ENCODE measurements around the gene FER. TPM values are rescaled to one million over a fixed set of nuclear protein-coding genes. Genes with fewer than 3 reads are reported as not detected.

Gene FER
- total RNA-seq, 2 experiments from 2014 or later = 9.4 to 10.0 TPM

DNA sequence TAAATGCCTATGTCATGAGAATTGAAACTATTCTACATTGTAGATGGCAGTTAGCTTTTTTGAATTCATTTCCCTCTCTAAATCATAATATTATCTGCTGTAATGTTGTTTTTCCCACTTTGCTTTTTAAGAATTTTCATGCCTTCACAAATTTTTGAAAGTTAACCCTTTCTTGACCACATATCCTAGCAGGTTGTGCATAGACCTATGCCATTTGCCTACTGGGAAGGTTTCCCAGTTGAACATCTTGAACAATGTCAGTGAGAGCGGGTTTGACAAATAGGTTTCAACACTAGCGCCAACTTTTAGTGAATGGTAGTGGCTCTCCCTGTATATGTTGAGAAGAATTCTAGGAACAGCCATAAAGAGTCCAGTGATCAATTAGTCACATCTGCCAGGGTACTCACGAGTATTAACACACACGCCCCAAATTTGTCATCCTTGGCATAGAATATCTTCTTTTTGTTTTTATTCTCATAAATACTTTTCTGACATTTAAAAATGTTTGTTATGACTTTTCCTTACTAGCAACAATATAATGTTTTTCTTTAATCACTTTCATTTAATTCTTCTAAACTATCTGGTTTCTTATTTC is 354.5 kb downstream of the FER start:
- H4K20me1 ChIP-seq (ENCODE audit: insufficient read depth, low read length) = no peaks in the 10 kb centered on the region
- H3K79me2 ChIP-seq (ENCODE audit: insufficient read depth, low read depth, low read length) = no peaks in the 10 kb centered on the region
- H3K27ac ChIP-seq (ENCODE audit: low read depth, low read length, poor library complexity, severe bottlenecking) = no peak overlapping the region
- H3K4me2 ChIP-seq (ENCODE audit: low read length) = no peak overlapping the region
- POLR2A ChIA-PET = no interaction called here
- H3K4me1 ChIP-seq (ENCODE audit: insufficient read depth, low read length, poor library complexity, severe bottlenecking) = no peaks in the 10 kb centered on the region
- TF ChIP-seq EZH2phosphoT487 (IDR thresholded peaks at IDR 0.05; ENCODE audit: borderline replicate concordance, low read depth, low read length) = no peak
- TF ChIP-seq CTCF (conservative IDR thresholded peaks at IDR 0.05; ENCODE audit: low read length) = no peak
- H3K9me2 ChIP-seq (ENCODE audit: insufficient read depth, low read length) = no peaks in the 10 kb centered on the region
- no peak for DNase-seq (ENCODE audit: low spot score)
- CTCF ChIA-PET (ENCODE audit: unreplicated experiment) = no interaction called here
- no TSS peak for BruUV-seq (replicated peaks)
- no peaks in the 10 kb centered on the region for H3K36me3 ChIP-seq (ENCODE audit: insufficient read depth, low read length)
- H3K9me3 ChIP-seq (ENCODE audit: low read length) = no peaks in the 10 kb centered on the region
- no peak overlapping the region for H3K4me3 ChIP-seq (ENCODE audit: low read depth, low read length, poor library complexity, severe bottlenecking)
- intact Hi-C loops (cut with micrococcal nuclease; ENCODE audit: unreplicated experiment) = no loop called here
- no peak overlapping the region for H2AFZ ChIP-seq (ENCODE audit: low read length)

- Histone ChIP-seq H3K79me2 (ENCODE audit: insufficient read depth, low read depth, low read length) (no peaks in the 10 kb centered on the region), H4K20me1 (ENCODE audit: insufficient read depth, low read length) (no peaks in the 10 kb centered on the region), H3K4me3 (ENCODE audit: low read depth, low read length, poor library complexity, severe bottlenecking) (no peak overlapping the region), H3K36me3 (ENCODE audit: insufficient read depth, low read length) (no peaks in the 10 kb centered on the region), H3K4me2 (ENCODE audit: low read length) (no peak overlapping the region), H3K27ac (ENCODE audit: low read depth, low read length, poor library complexity, severe bottlenecking) (no peak overlapping the region), H3K4me1 (ENCODE audit: insufficient read depth, low read length, poor library complexity, severe bottlenecking) (no peaks in the 10 kb centered on the region), H3K9me3 (ENCODE audit: low read length) (no peaks in the 10 kb centered on the region), H3K9me2 (ENCODE audit: insufficient read depth, low read length) (no peaks in the 10 kb centered on the region), H2AFZ (ENCODE audit: low read length) (no peak overlapping the region)
- TF ChIP-seq CTCF (conservative IDR thresholded peaks at IDR 0.05; ENCODE audit: low read length) (no peak), EZH2phosphoT487 (IDR thresholded peaks at IDR 0.05; ENCODE audit: borderline replicate concordance, low read depth, low read length) (no peak)
- no peak for DNase-seq (ENCODE audit: low spot score)
- ChIA-PET POLR2A (interaction anchor here (0.6 kb wide), 1 partner anchor 787 kb away, joined by 4 read pairs; no protein-coding TSS in a partner anchor), CTCF (ENCODE audit: unreplicated experiment) (no interaction called here)
- no TSS peak for BruUV-seq (replicated peaks)
- intact Hi-C loops (cut with micrococcal nuclease; ENCODE audit: unreplicated experiment) = no loop called here
These were observed 358.1 kb downstream of the FER start for GRCh38 chr5:109105631-109106267.

- BruUV-seq (replicated peaks) = no TSS peak
- Histone ChIP-seq H3K4me3 (ENCODE audit: low read depth, low read length, poor library complexity, severe bottlenecking) (no peak overlapping the region), H2AFZ (ENCODE audit: low read length) (no peak overlapping the region), H3K36me3 (ENCODE audit: insufficient read depth, low read length) (no peaks in the 10 kb centered on the region), H3K4me2 (ENCODE audit: low read length) (no peak overlapping the region), H3K9me2 (ENCODE audit: insufficient read depth, low read length) (no peaks in the 10 kb centered on the region), H4K20me1 (ENCODE audit: insufficient read depth, low read length) (no peaks in the 10 kb centered on the region), H3K4me1 (ENCODE audit: insufficient read depth, low read length, poor library complexity, severe bottlenecking) (no peaks in the 10 kb centered on the region), H3K27ac (ENCODE audit: low read depth, low read length, poor library complexity, severe bottlenecking) (no peak overlapping the region), H3K9me3 (ENCODE audit: low read length) (no peaks in the 10 kb centered on the region), H3K79me2 (ENCODE audit: insufficient read depth, low read depth, low read length) (no peaks in the 10 kb centered on the region)
- intact Hi-C loops (cut with micrococcal nuclease; ENCODE audit: unreplicated experiment) = no loop called here
- CTCF ChIA-PET (ENCODE audit: unreplicated experiment) = no interaction called here
- POLR2A ChIA-PET = no interaction called here
- TF ChIP-seq EZH2phosphoT487 (IDR thresholded peaks at IDR 0.05; ENCODE audit: borderline replicate concordance, low read depth, low read length) = no peak
- TF ChIP-seq CTCF (conservative IDR thresholded peaks at IDR 0.05; ENCODE audit: low read length) = no peak
- no peak for DNase-seq (ENCODE audit: low spot score)
These were observed 364.0 kb downstream of the FER start for GRCh38 chr5:109111680-109112079.

Measured in OCI-LY7 (cell line).